Measurements from ENCODE around the gene SRXN1.

SRXN1 gene

DNA sequence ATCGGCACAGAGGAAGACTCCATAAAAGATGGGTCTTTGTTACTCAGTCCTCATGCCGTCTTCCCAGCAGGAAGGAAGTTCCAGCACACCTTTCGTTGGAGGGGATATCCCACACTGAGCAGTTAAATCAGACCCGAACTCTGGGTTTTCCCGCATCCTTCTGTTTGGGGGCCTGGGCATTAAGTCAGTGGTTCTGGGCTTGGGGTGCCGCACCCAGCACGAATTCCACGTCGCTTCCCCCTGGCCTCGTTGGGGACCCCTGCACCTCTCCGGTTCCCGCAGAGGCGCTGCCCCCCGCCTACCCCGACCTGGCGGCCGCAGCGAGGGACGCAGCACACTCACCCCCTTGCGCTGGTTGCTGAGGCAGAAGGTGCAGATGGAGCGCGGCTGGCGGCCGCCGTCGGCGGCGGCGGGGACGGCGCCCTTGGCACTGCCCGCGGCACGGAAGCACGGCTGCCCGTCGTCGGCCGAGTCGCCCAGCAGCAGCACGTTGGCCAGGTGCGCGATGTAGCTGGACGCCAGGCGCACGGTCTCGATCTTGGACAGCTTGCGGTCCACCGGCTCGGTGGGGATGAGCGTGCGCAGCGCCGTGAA is 43.5 kb downstream of the SRXN1 start:
- DNase-seq (ENCODE audit: low read depth in 2 of 3, low spot score in 1 of 3) = no peak

DNA sequence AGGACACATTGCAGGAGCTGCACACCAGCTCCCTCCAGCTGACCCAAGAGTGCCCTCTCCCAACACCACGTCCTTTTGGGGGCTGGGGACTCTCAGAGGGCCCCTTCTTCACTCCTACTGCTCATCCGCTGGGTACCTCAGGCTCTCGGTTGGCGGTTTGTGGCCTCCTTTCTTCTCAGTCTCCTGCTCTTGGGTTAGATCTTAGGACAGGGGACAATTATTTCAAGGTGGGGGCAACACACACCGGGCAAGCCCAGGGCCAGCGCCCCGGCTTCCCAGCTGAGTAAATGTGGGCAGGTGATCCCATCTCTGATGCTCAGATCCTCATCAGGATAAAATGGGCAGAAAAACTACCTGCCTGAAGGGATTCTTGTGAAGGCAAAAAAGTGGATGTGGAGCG is 44.0 kb downstream of the SRXN1 start:
- no peak for DNase-seq (ENCODE audit: low read depth in 2 of 3, low spot score in 1 of 3)

DNA sequence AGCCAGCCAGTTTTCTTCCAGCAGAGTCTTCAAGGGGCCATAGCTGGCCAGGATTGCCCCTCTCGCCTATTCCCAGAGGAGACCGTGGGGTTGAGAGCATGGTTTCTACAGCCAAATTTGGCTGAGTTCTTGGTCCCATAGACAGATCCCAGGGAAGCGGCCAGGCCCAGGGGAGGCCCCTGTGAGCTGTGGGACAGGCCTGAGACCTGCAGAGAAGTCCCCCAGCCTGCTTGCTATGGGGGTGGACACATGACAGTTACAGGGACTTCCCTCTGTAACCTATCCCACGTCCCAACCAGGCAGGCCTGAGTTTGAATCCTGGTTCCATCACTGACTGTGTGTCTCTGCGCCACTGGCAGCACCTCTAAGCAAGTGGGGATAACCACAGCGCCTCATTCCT is 45.5 kb downstream of the SRXN1 start:
- no peak for DNase-seq (ENCODE audit: low read depth in 2 of 3, low spot score in 1 of 3)

DNA sequence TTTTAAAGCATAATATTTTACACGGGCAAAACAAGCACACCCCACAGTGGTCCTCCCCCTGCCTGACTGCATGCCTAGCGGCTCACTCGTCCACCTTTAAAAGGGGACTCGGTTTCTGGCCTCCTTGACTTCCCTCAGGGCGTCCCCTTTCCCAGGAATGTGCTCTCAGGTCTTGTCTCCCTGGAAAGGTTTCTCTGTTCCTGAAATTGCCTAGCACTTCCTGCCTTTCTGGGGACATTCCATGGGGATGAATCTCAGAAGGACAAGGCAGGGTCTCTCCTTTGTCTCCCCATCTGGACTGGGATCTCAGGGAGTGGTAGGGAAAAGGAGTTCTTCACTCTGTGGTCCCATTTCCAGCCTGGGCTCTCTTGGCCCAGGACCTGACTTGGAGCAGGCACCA is 47.8 kb downstream of the SRXN1 start:
- no peak for DNase-seq (ENCODE audit: low read depth in 2 of 3, low spot score in 1 of 3)

DNA sequence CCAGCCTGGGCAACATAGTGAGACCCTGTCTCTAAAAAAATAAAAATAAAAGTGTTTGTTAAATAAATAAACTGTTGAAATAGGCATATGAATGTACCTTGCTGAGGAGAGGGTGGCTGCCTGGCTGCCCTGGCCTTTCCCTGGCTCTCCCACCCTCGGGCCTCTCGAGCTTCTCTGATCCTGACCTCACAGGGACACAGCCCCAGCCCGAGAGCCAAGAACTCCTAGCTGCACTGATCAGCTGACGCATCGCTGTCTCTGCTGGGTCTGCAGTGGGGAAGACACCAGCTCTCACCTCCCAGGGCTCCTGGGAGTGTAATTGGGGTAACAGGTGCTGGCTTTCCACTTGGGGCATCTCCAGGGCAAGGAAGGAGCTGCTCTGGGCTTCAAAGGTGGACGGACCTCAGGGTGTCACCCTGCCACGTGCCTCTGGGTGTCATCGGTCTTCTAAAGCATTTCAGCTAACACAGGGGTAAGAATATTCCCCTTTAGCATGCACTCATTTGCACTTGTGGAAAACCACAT is 49.8 kb downstream of the SRXN1 start:
- no peak for DNase-seq (ENCODE audit: low read depth in 2 of 3, low spot score in 1 of 3)

DNA sequence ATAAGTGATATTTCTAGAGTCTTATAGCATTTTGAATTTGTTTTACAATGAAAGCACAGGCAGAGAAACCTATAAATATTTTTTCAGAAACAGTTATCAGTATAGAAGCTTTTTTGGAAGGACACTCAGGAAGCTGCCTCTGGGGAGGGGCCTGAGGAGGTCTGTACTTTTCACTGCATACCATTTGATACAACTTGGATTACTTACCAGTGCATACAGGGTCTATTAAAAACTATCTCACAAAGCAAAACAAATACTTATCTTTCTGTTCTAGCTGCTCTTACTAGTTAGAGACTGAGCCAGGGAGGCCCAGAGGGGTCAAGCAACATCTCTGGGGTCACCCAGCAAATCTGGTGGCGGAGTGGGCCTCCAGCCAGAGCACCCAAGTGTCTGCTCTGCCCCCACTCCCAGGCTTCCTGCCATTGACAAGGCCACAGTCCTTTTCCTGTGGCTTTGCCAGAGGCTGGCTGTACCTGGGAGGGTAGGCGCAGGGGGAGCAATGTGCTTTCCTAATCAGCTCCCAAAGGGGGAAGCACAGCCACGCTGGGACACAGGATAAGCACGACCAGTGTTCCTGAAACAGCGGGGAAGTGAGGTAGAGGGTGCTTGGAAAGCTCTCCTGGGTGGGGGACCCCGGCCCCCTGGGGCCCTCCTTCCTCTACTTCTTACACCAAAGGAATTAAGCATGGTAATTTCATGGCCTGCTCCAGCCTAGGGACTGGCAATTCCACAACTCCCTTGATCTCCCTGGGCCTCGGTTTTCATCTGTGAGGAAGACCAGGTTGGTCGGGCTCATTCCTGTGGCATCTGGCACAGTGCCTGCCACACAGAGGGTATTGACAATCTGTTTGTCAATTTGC is 50.7 kb downstream of the SRXN1 start:
- DNase-seq (ENCODE audit: low read depth in 2 of 3, low spot score in 1 of 3) = no peak

DNA sequence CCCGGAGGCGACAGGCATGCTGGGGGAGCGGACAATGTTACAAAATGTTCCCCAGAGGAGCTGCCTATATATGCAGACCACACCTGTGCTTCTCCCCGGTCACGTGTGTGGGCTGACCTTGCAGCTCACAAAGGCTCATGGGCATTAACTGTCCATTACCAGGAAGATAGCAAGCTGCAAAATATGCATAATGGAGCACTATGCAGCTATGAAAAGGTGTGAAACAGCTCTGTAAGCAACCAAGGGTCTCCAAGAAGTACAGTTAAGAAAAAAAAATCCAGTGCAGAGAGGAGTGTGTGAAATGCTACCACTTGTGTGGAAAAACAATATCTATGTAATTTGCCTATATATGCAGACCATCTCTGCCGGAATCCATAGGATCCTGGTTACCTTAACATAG is 52.3 kb downstream of the SRXN1 start:
- no peak for DNase-seq (ENCODE audit: low read depth in 2 of 3, low spot score in 1 of 3)

DNA sequence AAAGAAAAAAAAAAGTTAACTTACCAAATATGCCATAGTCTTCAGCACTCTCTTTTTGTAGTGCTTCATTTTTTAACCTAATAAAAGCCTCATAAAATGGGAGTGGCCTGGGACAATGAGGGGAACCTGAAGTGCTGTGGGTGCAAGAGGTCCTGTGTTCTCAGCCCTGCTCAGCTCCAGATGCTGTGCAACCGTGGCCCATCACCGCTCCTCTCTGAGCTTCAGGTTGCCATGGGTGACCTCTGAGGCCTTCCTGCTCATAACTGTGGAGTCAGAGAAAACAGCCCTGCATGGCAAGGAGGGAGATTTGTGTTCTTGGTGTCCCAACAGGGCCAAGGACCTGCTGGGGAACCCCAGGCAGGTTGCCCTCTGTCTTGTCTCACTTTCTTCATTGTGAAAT is 52.9 kb downstream of the SRXN1 start:
- DNase-seq (ENCODE audit: low read depth in 2 of 3, low spot score in 1 of 3) = no peak

DNA sequence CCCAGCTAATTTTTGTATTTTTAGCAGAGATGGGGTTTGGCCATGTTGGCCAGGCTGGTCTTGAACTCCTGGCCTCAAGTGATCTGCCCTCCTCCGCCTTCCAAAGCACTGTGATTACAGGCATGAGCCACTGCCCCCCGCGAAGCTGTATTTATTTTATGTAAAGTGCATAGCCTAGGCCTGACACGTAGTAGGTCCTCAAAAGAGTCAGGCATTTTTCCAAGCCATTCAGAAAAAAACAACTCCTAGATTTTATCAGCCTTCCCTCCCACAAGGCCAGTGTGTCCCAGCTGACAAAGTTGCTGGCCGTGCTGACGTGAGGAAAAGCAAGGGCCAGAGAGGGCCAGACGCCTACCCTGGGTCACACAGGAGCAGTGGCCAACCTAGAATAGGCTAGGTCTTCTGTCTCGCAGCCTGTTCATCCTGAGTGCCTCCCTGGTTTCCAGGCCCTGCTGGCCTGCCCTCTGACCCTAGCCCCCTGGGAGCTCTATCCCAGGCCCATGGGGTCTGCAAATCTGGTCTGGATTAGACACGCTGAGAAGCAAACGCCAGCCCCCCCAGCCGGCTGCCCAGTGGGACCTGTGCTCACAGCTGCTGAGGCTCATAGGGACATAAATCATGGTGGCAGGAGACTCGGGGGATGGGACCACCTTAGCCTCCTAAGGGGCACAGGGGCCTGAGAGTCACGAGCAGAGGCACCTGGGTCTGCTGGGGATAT is 54.7 kb downstream of the SRXN1 start:
- DNase-seq (ENCODE audit: low read depth in 2 of 3, low spot score in 1 of 3) = no peak

DNA sequence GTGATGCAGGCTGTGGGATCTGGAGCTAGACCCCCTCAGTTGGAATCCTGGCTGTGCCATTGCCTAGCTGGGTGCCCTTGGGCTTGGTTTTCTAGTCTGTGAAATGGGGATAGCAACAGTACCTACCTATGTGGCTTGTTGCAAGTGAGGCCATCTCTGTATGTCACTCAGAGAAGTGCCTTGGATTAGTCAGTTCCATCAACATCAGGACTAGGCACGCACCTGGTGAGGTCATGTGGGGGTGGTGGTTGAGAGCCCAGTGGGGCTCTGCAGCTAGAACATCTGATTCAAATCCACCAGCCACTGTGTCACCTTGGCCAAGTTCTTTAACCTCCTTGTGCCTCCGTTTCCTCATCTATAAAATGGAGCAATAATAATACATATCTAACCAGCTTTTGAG is 55.4 kb downstream of the SRXN1 start:
- no peak for DNase-seq (ENCODE audit: low read depth in 2 of 3, low spot score in 1 of 3)

Data from stimulated activated CD4-positive, alpha-beta T cell treated with anti-CD3 and anti-CD28 coated beads, Interleukin-12 subunit alpha, Interleukin-12 subunit beta, amount 100 ng/mL, for 48 hours (primary cell).